ENCODE measurements around the gene PRICKLE1. TPM values are rescaled to one million over a fixed set of nuclear protein-coding genes. Genes with fewer than 3 reads are reported as not detected.

PRICKLE1 gene
- total and polyA plus RNA-seq, 2 donors (not counting 3 experiments of a cell fraction or from before 2014, with no cell fraction given) = 34.3 to 86.0 TPM

DNA sequence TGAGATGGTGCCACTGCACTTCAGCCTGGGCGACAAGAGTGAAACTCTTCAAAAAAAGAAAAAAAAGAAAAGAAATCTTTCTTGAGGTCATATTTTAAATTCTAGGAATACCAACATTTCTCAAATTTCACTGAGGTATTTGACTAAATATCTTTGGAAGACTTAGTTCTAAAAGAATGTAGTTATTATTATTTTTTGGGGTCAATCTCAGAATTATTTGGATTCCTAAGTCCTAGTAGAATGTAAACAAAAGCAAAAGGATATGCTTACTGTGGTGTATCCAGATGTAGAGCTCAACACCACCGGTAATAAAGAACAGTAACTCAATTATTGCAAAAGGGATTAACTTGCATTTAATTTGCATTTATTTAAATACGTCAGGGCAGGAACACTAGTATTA, 25.0 kb downstream of the PRICKLE1 start:
- no peak overlapping the region for H3K4me2 ChIP-seq (ENCODE audit: insufficient read depth, low read length)
- POLR2A ChIA-PET = no interaction called here

More for the DNA sequence above, 25.0 kb downstream of the PRICKLE1 start:
- Histone ChIP-seq H3K27me3 (ENCODE audit: control insufficient read depth in 2 of 2, insufficient read depth in 2 of 2, low read length in 2 of 2) (no peaks in the 10 kb centered on the region), H3K36me3 (ENCODE audit: control insufficient read depth in 2 of 2, extremely low read depth in 1 of 2, insufficient read depth in 2 of 2, low read length in 2 of 2) (peaks cover 0 to 8% of the 10 kb centered on the region in 2 experiments), H3K27ac (ENCODE audit: insufficient read depth, low read depth, low read length) (no peak overlapping the region), H3K79me2 (ENCODE audit: control insufficient read depth, insufficient read depth, low read length) (peaks cover 64% of the 10 kb centered on the region), H4K20me1 (replicated peaks; ENCODE audit: control insufficient read depth, extremely low read depth, insufficient read depth, low read length) (peaks cover 4% of the 10 kb centered on the region), H3K4me1 (ENCODE audit: control insufficient read depth, extremely low read depth, insufficient read depth, low read length) (peaks cover 22% of the 10 kb centered on the region), H2AFZ (ENCODE audit: low read depth, low read length) (no peak overlapping the region), H3K9ac (replicated peaks; ENCODE audit: extremely low read depth, insufficient read depth, low read length) (no peak overlapping the region), H3K9me3 (replicated peaks; ENCODE audit: control insufficient read depth, insufficient read depth, low read length) (no peaks in the 10 kb centered on the region), H3K9me1 (replicated peaks; ENCODE audit: control insufficient read depth, extremely low read depth, insufficient read depth, low read length) (no peaks in the 10 kb centered on the region), H3K4me3 (replicated peaks in 1 of 3; ENCODE audit: insufficient read depth in 1 of 3, low read depth in 1 of 3, low read length in 3 of 3) (no peak overlapping the region)
- TF ChIP-seq POLR2A (IDR thresholded peaks at IDR 0.05; ENCODE audit: low read depth, low read length) (no peak), EZH2 (IDR thresholded peaks at IDR 0.05; ENCODE audit: borderline replicate concordance, low read depth, low read length, severe bottlenecking) (no peak), FOS (IDR thresholded peaks at IDR 0.05; ENCODE audit: borderline replicate concordance, insufficient read depth, low read length) (no peak), MYC (IDR thresholded peaks at IDR 0.05; ENCODE audit: low read depth, low read length) (no peak), GATA2 (IDR thresholded peaks at IDR 0.05; ENCODE audit: insufficient read depth, insufficient read length, low read depth, low read length) (no peak), POLR2AphosphoS5 (IDR thresholded peaks at IDR 0.05; ENCODE audit: insufficient read depth, low read depth, low read length) (no peak), JUN (IDR thresholded peaks at IDR 0.05; ENCODE audit: borderline replicate concordance, insufficient read depth, insufficient read length, low read depth) (no peak)
- TF ChIP-seq, protein P1, sequence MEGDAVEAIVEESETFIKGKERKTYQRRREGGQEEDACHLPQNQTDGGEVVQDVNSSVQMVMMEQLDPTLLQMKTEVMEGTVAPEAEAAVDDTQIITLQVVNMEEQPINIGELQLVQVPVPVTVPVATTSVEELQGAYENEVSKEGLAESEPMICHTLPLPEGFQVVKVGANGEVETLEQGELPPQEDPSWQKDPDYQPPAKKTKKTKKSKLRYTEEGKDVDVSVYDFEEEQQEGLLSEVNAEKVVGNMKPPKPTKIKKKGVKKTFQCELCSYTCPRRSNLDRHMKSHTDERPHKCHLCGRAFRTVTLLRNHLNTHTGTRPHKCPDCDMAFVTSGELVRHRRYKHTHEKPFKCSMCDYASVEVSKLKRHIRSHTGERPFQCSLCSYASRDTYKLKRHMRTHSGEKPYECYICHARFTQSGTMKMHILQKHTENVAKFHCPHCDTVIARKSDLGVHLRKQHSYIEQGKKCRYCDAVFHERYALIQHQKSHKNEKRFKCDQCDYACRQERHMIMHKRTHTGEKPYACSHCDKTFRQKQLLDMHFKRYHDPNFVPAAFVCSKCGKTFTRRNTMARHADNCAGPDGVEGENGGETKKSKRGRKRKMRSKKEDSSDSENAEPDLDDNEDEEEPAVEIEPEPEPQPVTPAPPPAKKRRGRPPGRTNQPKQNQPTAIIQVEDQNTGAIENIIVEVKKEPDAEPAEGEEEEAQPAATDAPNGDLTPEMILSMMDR (IDR thresholded peaks at IDR 0.05; ENCODE audit: extremely low read depth in 1 of 2, insufficient read depth in 1 of 2, low read depth in 1 of 2, low read length in 2 of 2) = no peak
- TF ChIP-seq, protein P2, sequence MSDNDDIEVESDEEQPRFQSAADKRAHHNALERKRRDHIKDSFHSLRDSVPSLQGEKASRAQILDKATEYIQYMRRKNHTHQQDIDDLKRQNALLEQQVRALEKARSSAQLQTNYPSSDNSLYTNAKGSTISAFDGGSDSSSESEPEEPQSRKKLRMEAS (IDR thresholded peaks at IDR 0.05; ENCODE audit: insufficient read depth, insufficient read length) = no peak
- CTCF ChIA-PET = interaction anchor here (0.9 to 1.4 kb wide), 3 partner anchors 10 to 82 kb away, joined by 3 to 4 read pairs (median 3); no protein-coding TSS in a partner anchor
- dilution Hi-C loops (cut with MboI; ENCODE audit: extremely low pct_ligation_motif_present, low sequenced_read_pairs) (no loop called here), intact Hi-C loops (cut with micrococcal nuclease) (no loop called here)
- DNase-seq (ENCODE audit: low read depth, low spot score) = no peak
- BruUV-seq (replicated peaks) = no TSS peak
- no peak for FAIRE-seq

All from endothelial cell of umbilical vein (primary cell).